Natural killer cell (primary cell): ENCODE measurements around the gene ABHD3. TPM values are rescaled to one million over a fixed set of nuclear protein-coding genes. Genes with fewer than 3 reads are reported as not detected.

Source experiments
- ATAC-seq, 3 donors: fragments of 150-1000 bp in 2 of 3; fragments of 200-7000 bp in 1 of 3; cut with Tn5 transposase; 1 replicate in 1 of 3; 2 replicates in 2 of 3; pipeline ENCODE4 v1.10.0; 2021; ENCODE audit warnings: mild to moderate bottlenecking in 2 of 3, moderate library complexity in 2 of 3
- DNase-seq, 2 donors: peaks; one replicate each; pipeline versions ENCODE4 v3.0.0 to v3.0.0-alpha.2; 2013 to 2021; ENCODE audit warnings: mixed read lengths in 1 of 2
- H3K27ac ChIP-seq: one replicate; pipeline ENCODE4 v1.5.1; 2013; ENCODE audit warnings: mild to moderate bottlenecking, low read length
- H3K27me3 ChIP-seq: one replicate; pipeline ENCODE4 v1.6.1; 2013; ENCODE audit warnings: low read length; ENCODE audit not compliant: control insufficient read depth, insufficient read depth
- H3K36me3 ChIP-seq: one replicate; pipeline ENCODE4 v1.6.1; 2013; ENCODE audit warnings: low read length; ENCODE audit not compliant: control insufficient read depth, insufficient read depth
- H3K4me1 ChIP-seq: one replicate; pipeline ENCODE4 v1.6.1; 2013; ENCODE audit warnings: low read length; ENCODE audit not compliant: control insufficient read depth, insufficient read depth
- H3K4me3 ChIP-seq: one replicate; pipeline ENCODE4 v1.5.1; 2013; ENCODE audit warnings: low read length
- H3K9me3 ChIP-seq: one replicate; pipeline ENCODE4 v1.6.1; 2013; ENCODE audit warnings: low read length; ENCODE audit not compliant: control insufficient read depth, insufficient read depth
- H3K27ac Mint-ChIP-seq, 2 donors: one replicate each; pipeline ENCODE4 v1.8.0; 2022; ENCODE audit warnings: mild to moderate bottlenecking in 2 of 2, mixed read lengths in 2 of 2, moderate library complexity in 1 of 2
- H3K27me3 Mint-ChIP-seq, 2 donors: one replicate each; pipeline ENCODE4 v1.8.0; 2022; ENCODE audit warnings: low read depth in 2 of 2, mixed read lengths in 2 of 2
- H3K36me3 Mint-ChIP-seq: one replicate; pipeline ENCODE4 v1.8.0; 2022; ENCODE audit warnings: mixed read lengths
- H3K4me1 Mint-ChIP-seq, 2 donors: one replicate each; pipeline ENCODE4 v1.8.0; 2022; ENCODE audit warnings: mixed read lengths in 2 of 2
- H3K4me3 Mint-ChIP-seq: one replicate; pipeline ENCODE4 v1.8.0; 2022; ENCODE audit warnings: mild to moderate bottlenecking, moderate library complexity, mixed read lengths
- H3K9me3 Mint-ChIP-seq, 2 donors: one replicate each; pipeline ENCODE4 v1.8.0; 2022; ENCODE audit warnings: mixed read lengths in 2 of 2
- WGBS: methylation state at CpG from one replicate; pipeline ENCODE4 v1.1.7; 2013; ENCODE audit warnings: missing lambda C conversion rate; ENCODE audit not compliant: insufficient coverage; 5-methylcytosine and 5-hydroxymethylcytosine counted together
- intact Hi-C: fragments of 100-400 bp; cut with micrococcal nuclease; formaldehyde crosslinking; loops from one replicate; pipeline ENCODE4 v1.14.2; 2022
- total RNA-seq, 4 donors: library from RNA; stranded (reverse); fragments of 120-200 nt in 1 of 4; gene quantifications; one replicate each; pipeline versions ENCODE4 v1.2.3 to v1.2.4, GENCODE V29; 2013 to 2022
- TF ChIP-seq, protein P1 (sequence below): fragments of 200-600 bp; IDR thresholded peaks from one replicate; pipeline ENCODE4 v1.8.0; 2022; ENCODE audit warnings: antibody characterized with exemption

ABHD3 gene
- total RNA-seq, 3 donors from 2014 or later (not counting 1 experiment from before 2014, with no cell fraction given): 39.9 to 47.3 (median 45.0) TPM

DNA sequence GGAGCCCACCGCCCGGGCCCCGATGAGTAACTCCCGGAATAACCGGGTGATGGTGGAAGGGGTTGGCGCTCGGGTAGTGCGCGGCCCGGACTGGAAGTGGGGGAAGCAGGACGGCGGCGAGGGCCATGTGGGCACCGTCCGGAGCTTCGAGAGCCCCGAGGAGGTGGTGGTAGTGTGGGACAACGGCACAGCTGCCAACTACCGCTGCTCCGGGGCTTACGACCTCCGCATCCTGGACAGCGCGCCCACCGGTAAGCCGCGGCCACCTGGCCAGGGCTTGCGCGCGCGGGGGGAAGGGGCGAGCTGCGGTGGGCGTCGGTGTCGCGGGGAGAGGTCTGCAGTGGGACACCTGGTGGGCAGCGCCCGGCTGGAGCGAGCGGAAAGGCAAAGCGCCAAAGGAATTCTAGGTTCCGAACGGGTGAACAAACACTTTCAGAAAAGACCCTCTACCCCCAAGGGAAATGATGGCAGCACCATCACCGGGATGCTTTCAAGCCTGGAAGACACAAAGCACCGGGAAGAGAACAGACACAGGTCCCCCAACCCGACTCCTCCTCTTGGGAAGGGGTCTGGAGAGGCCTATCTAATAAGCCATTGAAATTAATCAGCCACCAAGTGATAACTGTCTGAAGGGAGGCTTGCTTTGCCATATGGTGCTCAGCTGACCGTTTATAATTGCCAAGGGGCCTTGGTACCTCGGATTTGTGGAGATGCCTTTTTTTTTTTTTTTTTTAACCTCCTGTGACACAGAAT, 37.2 kb upstream of the ABHD3 start:
- Mint-ChIP-seq H3K4me1 (peaks cover 35 to 38% of the 10 kb centered on the region in 2 donors), H3K4me3 (peak overlapping the region; percentile 75), H3K27me3 (peaks cover 2 to 3% of the 10 kb centered on the region in 2 donors), H3K9me3 (no peaks in the 10 kb centered on the region), H3K27ac (peak overlapping the region; percentile 73 to 77), H3K36me3 (no peaks in the 10 kb centered on the region)
- Histone ChIP-seq H3K4me1 (peaks cover 10% of the 10 kb centered on the region), H3K36me3 (no peaks in the 10 kb centered on the region), H3K27ac (no peak overlapping the region), H3K27me3 (no peaks in the 10 kb centered on the region), H3K4me3 (peak overlapping the region; percentile 89), H3K9me3 (no peaks in the 10 kb centered on the region)
- TF ChIP-seq, protein P1, sequence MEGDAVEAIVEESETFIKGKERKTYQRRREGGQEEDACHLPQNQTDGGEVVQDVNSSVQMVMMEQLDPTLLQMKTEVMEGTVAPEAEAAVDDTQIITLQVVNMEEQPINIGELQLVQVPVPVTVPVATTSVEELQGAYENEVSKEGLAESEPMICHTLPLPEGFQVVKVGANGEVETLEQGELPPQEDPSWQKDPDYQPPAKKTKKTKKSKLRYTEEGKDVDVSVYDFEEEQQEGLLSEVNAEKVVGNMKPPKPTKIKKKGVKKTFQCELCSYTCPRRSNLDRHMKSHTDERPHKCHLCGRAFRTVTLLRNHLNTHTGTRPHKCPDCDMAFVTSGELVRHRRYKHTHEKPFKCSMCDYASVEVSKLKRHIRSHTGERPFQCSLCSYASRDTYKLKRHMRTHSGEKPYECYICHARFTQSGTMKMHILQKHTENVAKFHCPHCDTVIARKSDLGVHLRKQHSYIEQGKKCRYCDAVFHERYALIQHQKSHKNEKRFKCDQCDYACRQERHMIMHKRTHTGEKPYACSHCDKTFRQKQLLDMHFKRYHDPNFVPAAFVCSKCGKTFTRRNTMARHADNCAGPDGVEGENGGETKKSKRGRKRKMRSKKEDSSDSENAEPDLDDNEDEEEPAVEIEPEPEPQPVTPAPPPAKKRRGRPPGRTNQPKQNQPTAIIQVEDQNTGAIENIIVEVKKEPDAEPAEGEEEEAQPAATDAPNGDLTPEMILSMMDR: no peak
- 3% methylated on average over 49 of the region's 49 CpGs for WGBS
- DNase-seq (peak in 1 of 2 donors; percentile 46), ATAC-seq (peak in 1 of 3 donors; percentile 3)
- intact Hi-C loops: loop anchor here (1.0 kb wide), 1 partner anchor 59 kb away; no protein-coding TSS in a partner anchor

DNA sequence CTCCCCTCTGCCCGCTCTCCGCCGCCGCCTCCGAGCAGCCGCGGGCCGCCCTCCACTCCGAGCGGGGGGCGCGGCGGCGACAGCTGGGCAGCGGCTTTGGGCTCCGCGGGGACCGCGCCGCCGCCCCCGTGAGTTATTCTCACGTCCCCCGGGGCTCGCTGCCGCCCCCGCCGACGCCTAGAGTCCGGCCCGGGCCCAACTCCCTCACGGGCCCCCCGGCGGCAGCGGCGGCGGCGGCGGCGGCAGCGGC, 36.7 kb upstream of the ABHD3 start:
- Mint-ChIP-seq H3K4me1 (peaks cover 30 to 33% of the 10 kb centered on the region in 2 donors), H3K9me3 (no peaks in the 10 kb centered on the region), H3K36me3 (no peaks in the 10 kb centered on the region), H3K27me3 (peaks cover 7% of the 10 kb centered on the region in 2 donors), H3K4me3 (peak overlapping the region; percentile 75), H3K27ac (peak overlapping the region in 1 of 2 donors; percentile 77)
- DNase-seq (no peak), ATAC-seq (no peak)
- H3K27me3 ChIP-seq: no peaks in the 10 kb centered on the region
- H3K4me1 ChIP-seq: peaks cover 10% of the 10 kb centered on the region
- peak overlapping the region; percentile 96 for H3K27ac ChIP-seq
- intact Hi-C loops: loop anchor here (1.0 kb wide), 1 partner anchor 59 kb away; no protein-coding TSS in a partner anchor
- H3K36me3 ChIP-seq: no peaks in the 10 kb centered on the region
- H3K4me3 ChIP-seq: peak overlapping the region; percentile 89
- no peaks in the 10 kb centered on the region for H3K9me3 ChIP-seq
- TF ChIP-seq, protein P1: no peak
- WGBS: under 1% methylated on average over 41 of the region's 41 CpGs

- peak within 1 kb of the TSS; percentile 97 for H3K4me3 Mint-ChIP-seq
- Histone ChIP-seq H3K27me3 (no peaks in the 10 kb centered on the region), H3K4me3 (peak within 1 kb of the TSS; percentile 89), H3K36me3 (no peaks in the 10 kb centered on the region), H3K27ac (peak within 1 kb of the TSS; percentile 96), H3K4me1 (peaks cover 13% of the 10 kb centered on the region), H3K9me3 (no peaks in the 10 kb centered on the region)
- H3K27ac Mint-ChIP-seq: peak within 1 kb of the TSS; percentile 93 to 95
- DNase-seq (peak; percentile 99), ATAC-seq (peak; percentile 92 to 98 (median 92))
- no peaks in the 10 kb centered on the region for H3K36me3 Mint-ChIP-seq
- peaks cover 27 to 30% of the 10 kb centered on the region in 2 donors for H3K4me1 Mint-ChIP-seq
- TF ChIP-seq, protein P1: no peak
- peaks cover 7 to 10% of the 10 kb centered on the region in 2 donors for H3K27me3 Mint-ChIP-seq
- intact Hi-C loops: loop anchor here (1.0 kb wide), 3 partner anchors 36 to 140 kb away; partner anchors contain the start of genes ABHD3 and ESCO1
- H3K9me3 Mint-ChIP-seq: no peaks in the 10 kb centered on the region
- WGBS: 0% methylated on average over 76 of the region's 76 CpGs
These were observed 36.2 kb upstream of the ABHD3 start, which contains the start of gene MIB1 for GRCh38 chr18:21740538-21741311. Gene MIB1, plus strand, starts transcription at chr18:21740792. Its CDS starts 792 bp downstream, at chr18:21741584.
